HL-60 (cell line): ENCODE data around the gene CSKMT.
A peak's percentile ranks its signal among the peaks of the same experiment; 100 is the strongest.

Source experiments
- GABPA ChIP-seq: IDR thresholded peaks from 2 replicates; pipeline ENCODE4 v1.6.1; 2012; ENCODE audit warnings: low read depth
- POLR2AphosphoS5 ChIP-seq: IDR thresholded peaks from 2 replicates; pipeline ENCODE4 v1.6.1; 2012; ENCODE audit warnings: low read depth
- SPI1 ChIP-seq: IDR thresholded peaks from 2 replicates; pipeline ENCODE4 v1.6.1; 2012; ENCODE audit warnings: low read depth, mild to moderate bottlenecking, borderline replicate concordance
- TF ChIP-seq, protein P1 (sequence below): IDR thresholded peaks from one replicate; pipeline ENCODE4 v1.5.1; 2011; ENCODE audit warnings: low read length, control low read depth, inconsistent platforms; ENCODE audit not compliant: insufficient read depth

DNA sequence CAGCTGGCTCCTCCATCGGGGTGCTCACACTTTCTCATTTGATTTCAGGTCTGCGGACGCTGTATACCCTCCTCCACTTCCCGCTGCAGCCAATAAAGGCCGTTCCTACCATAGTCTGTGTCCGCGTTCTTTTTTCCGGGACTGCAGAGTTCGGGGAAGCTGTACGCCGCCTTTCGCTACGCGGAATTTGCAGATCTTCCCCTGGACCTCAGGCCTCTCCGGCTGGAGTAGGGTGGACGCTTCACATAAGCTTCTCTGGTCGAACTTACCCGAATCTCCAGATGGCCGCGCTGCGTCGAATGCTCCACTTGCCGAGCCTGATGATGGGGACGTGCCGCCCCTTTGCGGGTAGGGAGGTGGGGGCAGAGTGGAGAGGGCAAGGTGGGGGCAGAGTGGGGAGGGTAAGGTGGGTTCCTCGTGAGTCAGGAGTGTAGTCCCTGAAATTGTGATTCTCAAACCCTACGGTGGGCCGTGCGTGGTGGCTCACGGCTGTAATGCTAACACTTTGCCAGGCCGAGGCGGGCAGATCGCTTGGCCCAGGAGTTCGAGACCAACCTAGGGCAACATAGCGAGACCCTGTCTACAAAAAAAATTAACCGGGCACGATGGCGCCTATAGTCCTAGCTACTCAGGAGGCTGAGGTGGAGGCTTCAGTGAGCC is 617 bp downstream of the CSKMT start:
- TF ChIP-seq, protein P1, sequence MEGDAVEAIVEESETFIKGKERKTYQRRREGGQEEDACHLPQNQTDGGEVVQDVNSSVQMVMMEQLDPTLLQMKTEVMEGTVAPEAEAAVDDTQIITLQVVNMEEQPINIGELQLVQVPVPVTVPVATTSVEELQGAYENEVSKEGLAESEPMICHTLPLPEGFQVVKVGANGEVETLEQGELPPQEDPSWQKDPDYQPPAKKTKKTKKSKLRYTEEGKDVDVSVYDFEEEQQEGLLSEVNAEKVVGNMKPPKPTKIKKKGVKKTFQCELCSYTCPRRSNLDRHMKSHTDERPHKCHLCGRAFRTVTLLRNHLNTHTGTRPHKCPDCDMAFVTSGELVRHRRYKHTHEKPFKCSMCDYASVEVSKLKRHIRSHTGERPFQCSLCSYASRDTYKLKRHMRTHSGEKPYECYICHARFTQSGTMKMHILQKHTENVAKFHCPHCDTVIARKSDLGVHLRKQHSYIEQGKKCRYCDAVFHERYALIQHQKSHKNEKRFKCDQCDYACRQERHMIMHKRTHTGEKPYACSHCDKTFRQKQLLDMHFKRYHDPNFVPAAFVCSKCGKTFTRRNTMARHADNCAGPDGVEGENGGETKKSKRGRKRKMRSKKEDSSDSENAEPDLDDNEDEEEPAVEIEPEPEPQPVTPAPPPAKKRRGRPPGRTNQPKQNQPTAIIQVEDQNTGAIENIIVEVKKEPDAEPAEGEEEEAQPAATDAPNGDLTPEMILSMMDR = no peak
- TF ChIP-seq POLR2AphosphoS5 = peak; percentile 64; the same call in 1 of the 2 replicates
- TF ChIP-seq GABPA = no peak
- TF ChIP-seq SPI1 = no peak
